ENCODE data around the gene FFAR1.

FFAR1 gene

DNA sequence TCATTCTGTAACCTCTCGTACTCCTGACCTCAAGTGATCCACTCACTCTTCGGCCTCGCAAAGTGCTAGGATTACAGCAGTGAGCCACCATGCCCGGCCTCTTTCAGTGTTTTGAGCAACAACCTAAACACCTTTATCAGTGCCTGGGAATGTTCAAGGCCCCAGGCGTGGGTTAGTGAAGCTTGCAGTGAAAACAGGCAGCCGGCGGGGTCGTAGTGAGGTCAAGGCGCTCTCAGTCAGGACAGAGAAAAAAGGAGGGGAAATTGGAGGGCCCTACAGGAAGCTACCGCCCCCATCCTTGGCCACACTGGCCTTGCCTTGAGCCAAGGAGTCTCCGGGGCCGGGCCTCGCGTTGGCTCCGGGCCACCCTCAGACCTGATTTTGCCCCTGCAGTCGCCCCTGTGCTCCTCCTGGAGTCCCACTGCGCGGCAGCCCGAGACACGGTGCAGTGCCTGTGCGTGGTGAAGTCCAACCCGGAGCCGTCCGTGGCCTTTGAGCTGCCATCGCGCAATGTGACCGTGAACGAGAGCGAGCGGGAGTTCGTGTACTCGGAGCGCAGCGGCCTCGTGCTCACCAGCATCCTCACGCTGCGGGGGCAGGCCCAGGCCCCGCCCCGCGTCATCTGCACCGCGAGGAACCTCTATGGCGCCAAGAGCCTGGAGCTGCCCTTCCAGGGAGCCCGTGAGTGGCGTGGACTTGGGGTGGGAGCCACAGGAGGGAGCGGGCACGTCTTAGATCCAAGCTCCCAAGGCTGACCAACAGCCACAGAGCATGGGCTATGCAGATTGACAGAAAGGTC is 38.0 kb upstream of the FFAR1 start:
- TF ChIP-seq TAF1 (IDR thresholded peaks at IDR 0.05; ENCODE audit: borderline replicate concordance, insufficient read depth, low read length) (no peak), POLR2AphosphoS5 (IDR thresholded peaks at IDR 0.05; ENCODE audit: low read depth, low read length) (no peak), SIN3A (IDR thresholded peaks at IDR 0.05; ENCODE audit: borderline replicate concordance, insufficient read depth, low read length) (no peak), FOXP2 (optimal IDR thresholded peaks at IDR 0.05; ENCODE audit: borderline replicate concordance, extremely low read depth, extremely low read length, insufficient read depth) (no peak)
- TF ChIP-seq, protein P1, sequence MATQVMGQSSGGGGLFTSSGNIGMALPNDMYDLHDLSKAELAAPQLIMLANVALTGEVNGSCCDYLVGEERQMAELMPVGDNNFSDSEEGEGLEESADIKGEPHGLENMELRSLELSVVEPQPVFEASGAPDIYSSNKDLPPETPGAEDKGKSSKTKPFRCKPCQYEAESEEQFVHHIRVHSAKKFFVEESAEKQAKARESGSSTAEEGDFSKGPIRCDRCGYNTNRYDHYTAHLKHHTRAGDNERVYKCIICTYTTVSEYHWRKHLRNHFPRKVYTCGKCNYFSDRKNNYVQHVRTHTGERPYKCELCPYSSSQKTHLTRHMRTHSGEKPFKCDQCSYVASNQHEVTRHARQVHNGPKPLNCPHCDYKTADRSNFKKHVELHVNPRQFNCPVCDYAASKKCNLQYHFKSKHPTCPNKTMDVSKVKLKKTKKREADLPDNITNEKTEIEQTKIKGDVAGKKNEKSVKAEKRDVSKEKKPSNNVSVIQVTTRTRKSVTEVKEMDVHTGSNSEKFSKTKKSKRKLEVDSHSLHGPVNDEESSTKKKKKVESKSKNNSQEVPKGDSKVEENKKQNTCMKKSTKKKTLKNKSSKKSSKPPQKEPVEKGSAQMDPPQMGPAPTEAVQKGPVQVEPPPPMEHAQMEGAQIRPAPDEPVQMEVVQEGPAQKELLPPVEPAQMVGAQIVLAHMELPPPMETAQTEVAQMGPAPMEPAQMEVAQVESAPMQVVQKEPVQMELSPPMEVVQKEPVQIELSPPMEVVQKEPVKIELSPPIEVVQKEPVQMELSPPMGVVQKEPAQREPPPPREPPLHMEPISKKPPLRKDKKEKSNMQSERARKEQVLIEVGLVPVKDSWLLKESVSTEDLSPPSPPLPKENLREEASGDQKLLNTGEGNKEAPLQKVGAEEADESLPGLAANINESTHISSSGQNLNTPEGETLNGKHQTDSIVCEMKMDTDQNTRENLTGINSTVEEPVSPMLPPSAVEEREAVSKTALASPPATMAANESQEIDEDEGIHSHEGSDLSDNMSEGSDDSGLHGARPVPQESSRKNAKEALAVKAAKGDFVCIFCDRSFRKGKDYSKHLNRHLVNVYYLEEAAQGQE (IDR thresholded peaks at IDR 0.05; ENCODE audit: insufficient read depth in 1 of 2, low read depth in 2 of 2, low read length in 2 of 2): no peak

- no peak for TF ChIP-seq SIN3A (IDR thresholded peaks at IDR 0.05; ENCODE audit: borderline replicate concordance, insufficient read depth, low read length)
- no peak for TF ChIP-seq FOXP2 (optimal IDR thresholded peaks at IDR 0.05; ENCODE audit: borderline replicate concordance, extremely low read depth, extremely low read length, insufficient read depth)
- no peak for TF ChIP-seq POLR2AphosphoS5 (IDR thresholded peaks at IDR 0.05; ENCODE audit: low read depth, low read length)
- TF ChIP-seq TAF1 (IDR thresholded peaks at IDR 0.05; ENCODE audit: borderline replicate concordance, insufficient read depth, low read length): no peak
- TF ChIP-seq, protein P1 (IDR thresholded peaks at IDR 0.05; ENCODE audit: insufficient read depth in 1 of 2, low read depth in 2 of 2, low read length in 2 of 2): no peak
These were observed 37.4 kb upstream of the FFAR1 start for GRCh38 chr19:35310331-35310730.

DNA sequence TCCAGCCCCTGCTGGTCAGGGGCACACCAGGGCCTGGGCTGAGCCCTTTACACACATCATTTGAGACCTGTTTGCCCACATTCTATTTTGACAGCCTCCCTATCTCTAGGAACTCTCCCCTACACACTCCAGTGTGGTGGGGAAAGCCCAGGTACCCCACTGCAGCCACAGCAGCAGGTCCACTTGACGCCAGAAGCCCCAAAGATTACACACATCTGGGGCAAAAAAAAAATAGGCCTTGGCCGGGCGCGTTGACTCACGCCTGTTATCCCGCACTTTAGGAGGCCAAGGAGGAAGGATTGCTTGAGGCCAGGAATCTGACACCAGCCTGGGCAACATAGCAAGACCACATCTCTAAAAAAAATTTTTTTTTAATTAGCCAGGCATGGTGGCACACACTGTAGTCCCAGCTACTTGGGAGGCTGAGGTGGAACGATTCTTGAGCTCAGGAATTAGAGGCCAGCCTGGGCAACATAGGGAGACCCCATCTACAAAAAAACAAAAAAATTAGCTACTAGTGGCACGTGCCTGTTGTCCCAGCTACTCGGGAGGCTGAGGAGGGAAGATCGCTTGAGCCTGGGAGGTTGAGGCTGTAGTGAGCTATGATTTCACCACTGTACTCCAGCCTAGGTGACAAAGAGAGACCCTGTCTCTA is 36.8 kb upstream of the FFAR1 start:
- TF ChIP-seq POLR2AphosphoS5 (IDR thresholded peaks at IDR 0.05; ENCODE audit: low read depth, low read length): no peak
- TF ChIP-seq TAF1 (IDR thresholded peaks at IDR 0.05; ENCODE audit: borderline replicate concordance, insufficient read depth, low read length): no peak

- TF ChIP-seq TAF1 (IDR thresholded peaks at IDR 0.05; ENCODE audit: borderline replicate concordance, insufficient read depth, low read length) (no peak), SIN3A (IDR thresholded peaks at IDR 0.05; ENCODE audit: borderline replicate concordance, insufficient read depth, low read length) (no peak), POLR2AphosphoS5 (IDR thresholded peaks at IDR 0.05; ENCODE audit: low read depth, low read length) (no peak), FOXP2 (optimal IDR thresholded peaks at IDR 0.05; ENCODE audit: borderline replicate concordance, extremely low read depth, extremely low read length, insufficient read depth) (no peak)
- TF ChIP-seq, protein P1 (IDR thresholded peaks at IDR 0.05; ENCODE audit: insufficient read depth in 1 of 2, low read depth in 2 of 2, low read length in 2 of 2): no peak
These were observed 35.6 kb upstream of the FFAR1 start for GRCh38 chr19:35311901-35312665.

- no peak for TF ChIP-seq POLR2AphosphoS5 (IDR thresholded peaks at IDR 0.05; ENCODE audit: low read depth, low read length)
- TF ChIP-seq TAF1 (IDR thresholded peaks at IDR 0.05; ENCODE audit: borderline replicate concordance, insufficient read depth, low read length): no peak
- TF ChIP-seq, protein P1 (IDR thresholded peaks at IDR 0.05; ENCODE audit: insufficient read depth in 1 of 2, low read depth in 2 of 2, low read length in 2 of 2): no peak
These were observed 34.1 kb upstream of the FFAR1 start for GRCh38 chr19:35313587-35313986.
